ENCODE data around the gene VEGFC. TPM values are rescaled to one million over a fixed set of nuclear protein-coding genes. Genes with fewer than 3 reads are reported as not detected.

Gene VEGFC
- total RNA-seq, 1 donor from 2014 or later, result 5.0 TPM

- no peaks in the 10 kb centered on the region for H3K36me3 ChIP-seq (ENCODE audit: control insufficient read depth, insufficient read depth, low read length)
- H3K27me3 ChIP-seq (ENCODE audit: control insufficient read depth, insufficient read depth, low read length), result no peaks in the 10 kb centered on the region
- no peak for DNase-seq (ENCODE audit: low read depth)
- TF ChIP-seq CTCF (IDR thresholded peaks at IDR 0.05; ENCODE audit: insufficient read depth, low read length, poor library complexity, severe bottlenecking), result no peak
- H3K4me3 ChIP-seq (ENCODE audit: low read depth, low read length), result no peak overlapping the region
Observed at GRCh38 chr4:176775338-176775737, 17.4 kb downstream of the VEGFC start.

GRCh38 chr4:176774852-176775251, 17.9 kb downstream of the VEGFC start:
- no peak overlapping the region for H3K4me3 ChIP-seq (ENCODE audit: low read depth, low read length)
- no peak for TF ChIP-seq CTCF (IDR thresholded peaks at IDR 0.05; ENCODE audit: insufficient read depth, low read length, poor library complexity, severe bottlenecking)
- H3K36me3 ChIP-seq (ENCODE audit: control insufficient read depth, insufficient read depth, low read length), result no peaks in the 10 kb centered on the region
- H3K27me3 ChIP-seq (ENCODE audit: control insufficient read depth, insufficient read depth, low read length), result no peaks in the 10 kb centered on the region
- DNase-seq (ENCODE audit: low read depth), result no peak

GRCh38 chr4:176769514-176769913, 23.2 kb downstream of the VEGFC start:
- no peak for TF ChIP-seq CTCF (IDR thresholded peaks at IDR 0.05; ENCODE audit: insufficient read depth, low read length, poor library complexity, severe bottlenecking)
- DNase-seq (ENCODE audit: low read depth), result peak; percentile 80

GRCh38 chr4:176767183-176767582, 25.5 kb downstream of the VEGFC start:
- H3K4me3 ChIP-seq (ENCODE audit: low read depth, low read length), result no peak overlapping the region
- no peaks in the 10 kb centered on the region for H3K27me3 ChIP-seq (ENCODE audit: control insufficient read depth, insufficient read depth, low read length)
- no peak for TF ChIP-seq CTCF (IDR thresholded peaks at IDR 0.05; ENCODE audit: insufficient read depth, low read length, poor library complexity, severe bottlenecking)
- H3K36me3 ChIP-seq (ENCODE audit: control insufficient read depth, insufficient read depth, low read length), result no peaks in the 10 kb centered on the region
- DNase-seq (ENCODE audit: low read depth), result no peak

More at GRCh38 chr4:176769514-176769913, 23.2 kb downstream of the VEGFC start:
- no peaks in the 10 kb centered on the region for H3K36me3 ChIP-seq (ENCODE audit: control insufficient read depth, insufficient read depth, low read length)
- no peak overlapping the region for H3K4me3 ChIP-seq (ENCODE audit: low read depth, low read length)
- no peaks in the 10 kb centered on the region for H3K27me3 ChIP-seq (ENCODE audit: control insufficient read depth, insufficient read depth, low read length)

GRCh38 chr4:176762661-176763308, 29.9 kb downstream of the VEGFC start:
- Histone ChIP-seq H3K4me3 (ENCODE audit: low read depth, low read length) (no peak overlapping the region), H3K27me3 (ENCODE audit: control insufficient read depth, insufficient read depth, low read length) (no peaks in the 10 kb centered on the region), H3K36me3 (ENCODE audit: control insufficient read depth, insufficient read depth, low read length) (no peaks in the 10 kb centered on the region)
- no peak for TF ChIP-seq CTCF (IDR thresholded peaks at IDR 0.05; ENCODE audit: insufficient read depth, low read length, poor library complexity, severe bottlenecking)
- no peak for DNase-seq (ENCODE audit: low read depth)

- no peaks in the 10 kb centered on the region for H3K36me3 ChIP-seq (ENCODE audit: control insufficient read depth, insufficient read depth, low read length)
- TF ChIP-seq CTCF (IDR thresholded peaks at IDR 0.05; ENCODE audit: insufficient read depth, low read length, poor library complexity, severe bottlenecking), result no peak
Observed at GRCh38 chr4:176761872-176762271, 30.9 kb downstream of the VEGFC start.

More at GRCh38 chr4:176761872-176762271, 30.9 kb downstream of the VEGFC start:
- no peak for DNase-seq (ENCODE audit: low read depth)
- no peaks in the 10 kb centered on the region for H3K27me3 ChIP-seq (ENCODE audit: control insufficient read depth, insufficient read depth, low read length)
- H3K4me3 ChIP-seq (ENCODE audit: low read depth, low read length), result no peak overlapping the region

Measured in kidney epithelial cell (primary cell).